A673 (cell line): Measurements from ENCODE around the gene C2orf76. TPM values are rescaled to one million over a fixed set of nuclear protein-coding genes. Genes with fewer than 3 reads are reported as not detected.

Experiments
- BruUV-seq: library from RNA; stranded (reverse); fragments of 400-500 nt; replicated peaks from 2 replicates; lab custom pipeline; 2021; lab: Mats Ljungman, UMichigan
- CTCF ChIA-PET: fragments of 300-600 bp; sonication (Branson Sonifier 250); formaldehyde crosslinking; loops from one replicate; lab custom pipeline; 2022; ENCODE audit warnings: antibody characterized with exemption; lab: Charles Lee
- POLR2A ChIA-PET: fragments of 300-600 bp; sonication (Branson Sonifier 250); formaldehyde crosslinking; loops from one replicate; lab custom pipeline; 2022; ENCODE audit warnings: antibody characterized with exemption; ENCODE audit not compliant: low non-redundant PET; lab: Charles Lee
- DNase-seq: peaks from one replicate; pipeline ENCODE4 v3.0.0-alpha.2; 2015; ENCODE audit warnings: low spot score
- H3K27ac ChIP-seq: fragments of 200-600 bp; sonication (generic); 2 replicates; pipeline ENCODE4 v1.5.1; 2016; ENCODE audit warnings: mixed run types, low read depth, mild to moderate bottlenecking, mixed read lengths, antibody characterized with exemption, low read length; ENCODE audit not compliant: poor library complexity, severe bottlenecking
- H3K27me3 ChIP-seq: fragments of 200-600 bp; sonication (generic); replicated peaks from 2 replicates; pipeline ENCODE4 v1.6.1; 2017; ENCODE audit warnings: mixed run types, low read depth, mild to moderate bottlenecking, mixed read lengths, antibody characterized with exemption, low read length; ENCODE audit not compliant: insufficient read depth, poor library complexity
- H3K36me3 ChIP-seq: fragments of 200-600 bp; sonication (generic); 2 replicates; pipeline ENCODE4 v1.6.1; 2016; ENCODE audit warnings: mixed run types, mild to moderate bottlenecking, mixed read lengths, antibody characterized with exemption, low read length; ENCODE audit not compliant: insufficient read depth, poor library complexity, severe bottlenecking
- H3K4me1 ChIP-seq: fragments of 200-600 bp; sonication (generic); 2 replicates; pipeline ENCODE4 v1.6.1; 2017; ENCODE audit warnings: mixed run types, mild to moderate bottlenecking, mixed read lengths, antibody characterized with exemption, low read length; ENCODE audit not compliant: insufficient read depth, poor library complexity, severe bottlenecking
- H3K4me3 ChIP-seq: fragments of 200-600 bp; sonication (generic); 2 replicates; pipeline ENCODE4 v1.5.1; 2016; ENCODE audit warnings: low read depth, mixed run types, mild to moderate bottlenecking, mixed read lengths, low read length; ENCODE audit not compliant: poor library complexity, severe bottlenecking
- H3K9me3 ChIP-seq: fragments of 200-600 bp; sonication (generic); 2 replicates; pipeline ENCODE4 v1.6.1; 2016; ENCODE audit warnings: mixed run types, low read depth, mild to moderate bottlenecking, mixed read lengths, antibody characterized with exemption, low read length; ENCODE audit not compliant: poor library complexity, severe bottlenecking
- EZH2 ChIP-seq: fragments of 200-600 bp; sonication (generic); IDR thresholded peaks from 2 replicates; pipeline ENCODE4 v1.6.1; 2017; ENCODE audit warnings: borderline replicate concordance, low read depth, mild to moderate bottlenecking, mixed read lengths, antibody characterized with exemption, low read length; ENCODE audit not compliant: poor library complexity, severe bottlenecking
- intact Hi-C: fragments of 100-400 bp; cut with micrococcal nuclease; formaldehyde crosslinking; loops from one replicate; pipeline ENCODE4 v1.10.0; 2022; ENCODE audit not compliant: unreplicated experiment
- total RNA-seq: library from RNA; stranded (reverse); gene quantifications from 2 replicates; pipeline ENCODE4 v1.2.3, GENCODE V29; 2021
- TF ChIP-seq, protein P1 (sequence below): fragments of 300-800, 200-600 bp; sonication (generic); conservative IDR thresholded peaks from 2 replicates; pipeline ENCODE4 v1.5.1; 2017; ENCODE audit warnings: low read depth, mild to moderate bottlenecking, antibody characterized with exemption, low read length, moderate library complexity, mixed read lengths

The C2orf76 gene
- total RNA-seq, 1 experiment from 2014 or later = 13.4 TPM

DNA sequence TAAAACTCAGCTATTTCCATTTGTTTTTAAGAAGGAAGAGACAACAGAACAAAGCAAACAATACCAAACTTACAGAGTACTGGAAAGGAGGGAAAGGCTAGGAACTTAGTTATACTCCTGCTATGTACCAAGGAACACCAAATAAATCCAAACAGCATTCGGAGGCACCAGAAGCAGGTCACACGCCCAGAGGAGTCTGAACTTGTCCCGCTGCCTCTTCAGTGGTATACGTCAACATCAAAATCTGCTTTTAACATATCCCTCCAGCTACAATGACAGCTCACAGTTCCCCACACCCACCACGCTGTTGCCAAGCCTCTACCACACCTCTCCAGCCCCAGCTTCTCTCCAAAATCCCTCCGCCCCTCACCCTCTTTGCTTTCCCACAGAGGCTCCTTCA, 17.3 kb downstream of the C2orf76 start:
- intact Hi-C loops = no loop called here
- no peak for TF ChIP-seq EZH2
- TF ChIP-seq, protein P1, sequence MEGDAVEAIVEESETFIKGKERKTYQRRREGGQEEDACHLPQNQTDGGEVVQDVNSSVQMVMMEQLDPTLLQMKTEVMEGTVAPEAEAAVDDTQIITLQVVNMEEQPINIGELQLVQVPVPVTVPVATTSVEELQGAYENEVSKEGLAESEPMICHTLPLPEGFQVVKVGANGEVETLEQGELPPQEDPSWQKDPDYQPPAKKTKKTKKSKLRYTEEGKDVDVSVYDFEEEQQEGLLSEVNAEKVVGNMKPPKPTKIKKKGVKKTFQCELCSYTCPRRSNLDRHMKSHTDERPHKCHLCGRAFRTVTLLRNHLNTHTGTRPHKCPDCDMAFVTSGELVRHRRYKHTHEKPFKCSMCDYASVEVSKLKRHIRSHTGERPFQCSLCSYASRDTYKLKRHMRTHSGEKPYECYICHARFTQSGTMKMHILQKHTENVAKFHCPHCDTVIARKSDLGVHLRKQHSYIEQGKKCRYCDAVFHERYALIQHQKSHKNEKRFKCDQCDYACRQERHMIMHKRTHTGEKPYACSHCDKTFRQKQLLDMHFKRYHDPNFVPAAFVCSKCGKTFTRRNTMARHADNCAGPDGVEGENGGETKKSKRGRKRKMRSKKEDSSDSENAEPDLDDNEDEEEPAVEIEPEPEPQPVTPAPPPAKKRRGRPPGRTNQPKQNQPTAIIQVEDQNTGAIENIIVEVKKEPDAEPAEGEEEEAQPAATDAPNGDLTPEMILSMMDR = no peak
- H3K4me3 ChIP-seq = no peak overlapping the region
- no peaks in the 10 kb centered on the region for H3K36me3 ChIP-seq
- CTCF ChIA-PET = no interaction called here
- BruUV-seq = no TSS peak
- POLR2A ChIA-PET = no interaction called here
- no peak overlapping the region for H3K27ac ChIP-seq
- H3K27me3 ChIP-seq = no peaks in the 10 kb centered on the region
- H3K9me3 ChIP-seq = no peaks in the 10 kb centered on the region
- H3K4me1 ChIP-seq = peaks cover 23% of the 10 kb centered on the region
- no peak for DNase-seq

DNA sequence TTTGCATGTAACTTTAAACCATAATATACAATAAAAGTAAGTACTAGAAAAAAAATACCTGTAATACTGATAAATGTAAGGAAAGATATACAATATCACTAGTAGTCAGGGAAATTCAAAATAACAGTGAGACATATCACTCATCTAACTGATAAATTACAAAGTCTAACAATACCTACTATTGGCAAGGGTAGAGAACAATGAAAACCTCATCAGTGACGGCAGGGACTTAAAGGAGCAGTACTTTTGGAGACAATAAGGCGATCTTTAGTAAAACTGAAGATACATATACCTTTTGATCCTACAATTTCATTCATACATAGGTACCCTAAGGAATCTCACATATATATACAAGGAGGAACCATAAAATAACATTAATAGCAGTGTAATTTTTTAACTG, 24.9 kb downstream of the C2orf76 start:
- POLR2A ChIA-PET = no interaction called here
- Histone ChIP-seq H3K27ac (no peak overlapping the region), H3K27me3 (no peaks in the 10 kb centered on the region), H3K4me1 (no peaks in the 10 kb centered on the region), H3K4me3 (no peak overlapping the region), H3K9me3 (no peaks in the 10 kb centered on the region), H3K36me3 (no peaks in the 10 kb centered on the region)
- intact Hi-C loops = no loop called here
- TF ChIP-seq EZH2 = no peak
- TF ChIP-seq, protein P1 = no peak
- CTCF ChIA-PET = no interaction called here
- DNase-seq = no peak
- no TSS peak for BruUV-seq

DNA sequence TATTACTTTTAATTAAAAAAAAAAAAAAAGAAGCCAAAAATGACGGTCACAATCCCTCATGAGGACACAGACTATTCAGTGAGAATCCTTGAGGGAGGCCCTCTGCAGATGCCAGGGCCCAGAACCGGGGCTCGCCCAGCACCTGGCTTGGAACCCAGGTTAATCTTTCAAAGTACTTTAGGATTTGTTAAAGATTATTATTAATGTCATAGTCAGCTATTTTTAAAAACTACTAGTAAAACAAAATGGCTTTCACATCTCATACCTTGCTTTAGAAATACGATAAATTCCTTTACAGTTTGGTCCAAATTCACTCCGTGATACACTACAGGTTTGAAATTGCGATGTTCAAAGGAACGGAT, 27.1 kb downstream of the C2orf76 start:
- ChIA-PET CTCF (no interaction called here), POLR2A (no interaction called here)
- DNase-seq = no peak
- TF ChIP-seq, protein P1 = no peak
- TF ChIP-seq EZH2 = no peak
- intact Hi-C loops = no loop called here
- Histone ChIP-seq H3K27ac (no peak overlapping the region), H3K27me3 (no peaks in the 10 kb centered on the region), H3K9me3 (no peaks in the 10 kb centered on the region), H3K36me3 (no peaks in the 10 kb centered on the region), H3K4me1 (no peaks in the 10 kb centered on the region), H3K4me3 (no peak overlapping the region)
- BruUV-seq = no TSS peak
